Prostate gland (tissue), 2 donors: ENCODE results near the gene CATSPERZ. TPM values are rescaled to one million over a fixed set of nuclear protein-coding genes. Genes with fewer than 3 reads are reported as not detected.
"Not testable (repeated sequence)": the region's sequence is repeated elsewhere in the genome, so short reads cannot be mapped to it uniquely, and the experiment has no call there.

Experiments used
- DNase-seq: peaks from one replicate; pipeline ENCODE4 v3.0.0-alpha.2; 2019; ENCODE audit warnings: low spot score
- H3K27ac ChIP-seq, 2 donors: fragments of 200-600 bp; sonication (generic); 2 replicates each; pipeline ENCODE4 v1.5.1; 2017 to 2019
- H3K27me3 ChIP-seq: fragments of 200-600 bp; sonication (generic); replicated peaks from 2 replicates; pipeline ENCODE4 v1.5.1; 2019; ENCODE audit not compliant: insufficient read depth
- H3K36me3 ChIP-seq, 2 donors: fragments of 200-600 bp; sonication (generic); 1 replicate in 1 of 2; 2 replicates in 1 of 2; pipeline versions ENCODE4 v1.5.1 to v1.8.1; 2017 to 2019
- H3K4me1 ChIP-seq: fragments of 200-600 bp; sonication (generic); replicated peaks from 2 replicates; pipeline ENCODE4 v1.5.1; 2019
- H3K4me3 ChIP-seq, 2 donors: fragments of 200-600 bp; sonication (generic); 2 replicates each; pipeline ENCODE4 v1.5.1; 2017 to 2019
- H3K9me3 ChIP-seq: fragments of 200-600 bp; sonication (generic); 2 replicates; pipeline ENCODE4 v1.5.1; 2017
- POLR2A ChIP-seq: fragments of 450-650 bp; IDR thresholded peaks from one replicate; pipeline ENCODE4 v1.6.1; 2016; ENCODE audit warnings: antibody characterized with exemption, mild to moderate bottlenecking
- POLR2AphosphoS5 ChIP-seq: sonication (generic); formaldehyde crosslinking; IDR thresholded peaks from one replicate; pipeline ENCODE4 v1.6.1; 2017; ENCODE audit warnings: antibody characterized with exemption
- WGBS: methylation state at CpG from one replicate; pipeline ENCODE4 v1.1.5; 2018; 5-methylcytosine and 5-hydroxymethylcytosine counted together
- intact Hi-C: fragments of 100-400 bp; cut with DNase I; formaldehyde crosslinking; loops from one replicate; pipeline ENCODE4 v1.14.2; 2022
- total RNA-seq, 2 donors: library from RNA; depleted of rRNA; stranded (reverse); fragments of >200 nt; gene quantifications; one replicate each; pipeline ENCODE4 v1.1.0, GENCODE V29; 2016
- TF ChIP-seq, protein P1 (sequence below), 4 experiments: fragments of 200-600 bp in 2 of 4; fragments of 450-650 bp in 2 of 4; sonication (generic) in 2 of 4; IDR thresholded peaks; 1 replicate in 3 of 4; 2 replicates in 1 of 4; pipeline ENCODE4 v1.5.1; 2016 to 2019; ENCODE audit warnings: antibody characterized with exemption in 4 of 4, mild to moderate bottlenecking in 2 of 4, moderate library complexity in 2 of 4

CATSPERZ gene
- total RNA-seq, 2 donors from 2014 or later: 44.3 TPM; not detected in 1

DNA sequence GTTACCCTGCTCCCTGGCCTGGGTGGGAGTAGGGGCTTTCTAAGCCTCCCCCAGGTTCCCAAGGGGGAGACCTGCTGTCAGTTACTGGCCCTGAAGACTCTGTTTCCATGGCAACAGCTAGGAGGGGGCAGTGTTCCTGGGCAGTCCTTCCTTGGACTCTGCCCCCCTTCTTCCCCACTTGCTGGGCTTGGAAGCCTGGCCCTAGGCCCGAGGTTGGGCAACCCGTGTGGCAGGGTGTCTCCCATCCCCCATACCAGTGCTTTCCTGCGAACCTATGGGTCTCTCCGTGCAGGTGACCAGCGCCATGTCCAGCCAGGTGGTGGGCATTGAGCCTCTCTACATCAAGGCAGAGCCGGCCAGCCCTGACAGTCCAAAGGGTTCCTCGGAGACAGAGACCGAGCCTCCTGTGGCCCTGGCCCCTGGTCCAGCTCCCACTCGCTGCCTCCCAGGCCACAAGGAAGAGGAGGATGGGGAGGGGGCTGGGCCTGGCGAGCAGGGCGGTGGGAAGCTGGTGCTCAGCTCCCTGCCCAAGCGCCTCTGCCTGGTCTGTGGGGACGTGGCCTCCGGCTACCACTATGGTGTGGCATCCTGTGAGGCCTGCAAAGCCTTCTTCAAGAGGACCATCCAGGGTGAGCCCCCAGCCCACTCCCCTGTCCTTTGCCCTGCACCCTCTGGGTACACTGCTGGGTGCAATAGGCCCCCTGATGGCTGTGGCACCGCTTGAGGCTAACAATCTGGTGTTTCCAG lies 6.9 kb downstream of the CATSPERZ start:
- 73% methylated on average over 15 of the region's 15 CpGs for WGBS
- Histone ChIP-seq H3K27ac (peak overlapping the region; percentile 75 to 78), H3K4me1 (peaks cover 2% of the 10 kb centered on the region), H3K27me3 (no peaks in the 10 kb centered on the region), H3K36me3 (no peaks in the 10 kb centered on the region), H3K4me3 (peak overlapping the region; percentile 53 to 69), H3K9me3 (no peaks in the 10 kb centered on the region)
- intact Hi-C loops: no loop called here
- no peak for DNase-seq
- TF ChIP-seq POLR2A: no peak
- TF ChIP-seq POLR2AphosphoS5: no peak
- TF ChIP-seq, protein P1, sequence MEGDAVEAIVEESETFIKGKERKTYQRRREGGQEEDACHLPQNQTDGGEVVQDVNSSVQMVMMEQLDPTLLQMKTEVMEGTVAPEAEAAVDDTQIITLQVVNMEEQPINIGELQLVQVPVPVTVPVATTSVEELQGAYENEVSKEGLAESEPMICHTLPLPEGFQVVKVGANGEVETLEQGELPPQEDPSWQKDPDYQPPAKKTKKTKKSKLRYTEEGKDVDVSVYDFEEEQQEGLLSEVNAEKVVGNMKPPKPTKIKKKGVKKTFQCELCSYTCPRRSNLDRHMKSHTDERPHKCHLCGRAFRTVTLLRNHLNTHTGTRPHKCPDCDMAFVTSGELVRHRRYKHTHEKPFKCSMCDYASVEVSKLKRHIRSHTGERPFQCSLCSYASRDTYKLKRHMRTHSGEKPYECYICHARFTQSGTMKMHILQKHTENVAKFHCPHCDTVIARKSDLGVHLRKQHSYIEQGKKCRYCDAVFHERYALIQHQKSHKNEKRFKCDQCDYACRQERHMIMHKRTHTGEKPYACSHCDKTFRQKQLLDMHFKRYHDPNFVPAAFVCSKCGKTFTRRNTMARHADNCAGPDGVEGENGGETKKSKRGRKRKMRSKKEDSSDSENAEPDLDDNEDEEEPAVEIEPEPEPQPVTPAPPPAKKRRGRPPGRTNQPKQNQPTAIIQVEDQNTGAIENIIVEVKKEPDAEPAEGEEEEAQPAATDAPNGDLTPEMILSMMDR (IDR thresholded peaks at IDR 0.05): no peak

DNA sequence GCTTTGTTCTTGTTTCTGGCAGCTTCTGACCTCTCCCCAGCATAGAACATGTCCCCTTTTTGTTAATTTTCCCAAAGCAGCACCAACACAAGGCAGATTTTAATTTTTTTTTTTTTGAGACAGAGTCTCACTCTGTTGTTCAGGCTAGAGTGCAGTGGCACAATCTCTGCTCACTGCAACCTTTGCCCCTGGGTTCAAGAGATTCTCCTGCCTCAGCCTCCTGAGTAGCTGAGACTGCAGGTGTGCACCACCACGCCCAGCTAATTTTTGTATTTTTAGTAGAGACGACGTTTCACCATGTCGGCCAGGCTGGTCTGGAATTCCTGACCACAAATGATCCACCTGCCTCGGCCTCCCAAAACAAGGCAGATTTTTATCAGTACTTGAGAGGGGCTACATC lies 7.6 kb downstream of the CATSPERZ start:
- WGBS: 80% methylated on average over 5 of the region's 5 CpGs
- DNase-seq, intact Hi-C loops: not testable (repeated sequence)

DNA sequence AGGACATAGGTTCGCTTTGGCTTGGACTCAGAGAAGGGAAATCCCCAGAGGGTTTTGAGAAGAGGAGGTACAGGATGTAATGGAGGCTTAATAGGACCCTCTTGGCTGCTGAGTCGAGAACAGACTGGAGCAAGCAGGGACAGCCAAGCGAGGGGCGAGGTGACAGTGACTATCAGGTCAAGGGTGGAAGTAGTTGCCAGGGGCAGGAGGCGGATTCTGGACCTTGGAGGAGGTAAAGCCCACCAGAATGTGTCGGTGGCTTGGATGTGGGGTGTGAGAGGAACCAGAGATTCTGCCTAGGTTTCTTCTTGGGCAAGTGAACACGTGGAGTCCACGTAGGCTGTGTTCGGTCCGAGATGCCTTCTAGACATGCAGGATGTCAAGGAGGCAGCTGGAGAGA lies 12.8 kb downstream of the CATSPERZ start:
- no peaks in the 10 kb centered on the region for H3K4me1 ChIP-seq
- DNase-seq: no peak
- no peak overlapping the region for H3K4me3 ChIP-seq
- intact Hi-C loops: no loop called here
- H3K36me3 ChIP-seq: no peaks in the 10 kb centered on the region
- WGBS: 85% methylated on average over 10 of the region's 10 CpGs
- TF ChIP-seq, protein P1 (IDR thresholded peaks at IDR 0.05): no peak
- TF ChIP-seq POLR2AphosphoS5 (no peak), POLR2A (no peak)
- no peaks in the 10 kb centered on the region for H3K27me3 ChIP-seq
- no peaks in the 10 kb centered on the region for H3K9me3 ChIP-seq
- H3K27ac ChIP-seq: no peak overlapping the region

More for the DNA sequence above, 7.6 kb downstream of the CATSPERZ start:
- H3K9me3 ChIP-seq, H3K27me3 ChIP-seq, H3K4me1 ChIP-seq, H3K27ac ChIP-seq, H3K36me3 ChIP-seq, H3K4me3 ChIP-seq: not testable (repeated sequence)

DNA sequence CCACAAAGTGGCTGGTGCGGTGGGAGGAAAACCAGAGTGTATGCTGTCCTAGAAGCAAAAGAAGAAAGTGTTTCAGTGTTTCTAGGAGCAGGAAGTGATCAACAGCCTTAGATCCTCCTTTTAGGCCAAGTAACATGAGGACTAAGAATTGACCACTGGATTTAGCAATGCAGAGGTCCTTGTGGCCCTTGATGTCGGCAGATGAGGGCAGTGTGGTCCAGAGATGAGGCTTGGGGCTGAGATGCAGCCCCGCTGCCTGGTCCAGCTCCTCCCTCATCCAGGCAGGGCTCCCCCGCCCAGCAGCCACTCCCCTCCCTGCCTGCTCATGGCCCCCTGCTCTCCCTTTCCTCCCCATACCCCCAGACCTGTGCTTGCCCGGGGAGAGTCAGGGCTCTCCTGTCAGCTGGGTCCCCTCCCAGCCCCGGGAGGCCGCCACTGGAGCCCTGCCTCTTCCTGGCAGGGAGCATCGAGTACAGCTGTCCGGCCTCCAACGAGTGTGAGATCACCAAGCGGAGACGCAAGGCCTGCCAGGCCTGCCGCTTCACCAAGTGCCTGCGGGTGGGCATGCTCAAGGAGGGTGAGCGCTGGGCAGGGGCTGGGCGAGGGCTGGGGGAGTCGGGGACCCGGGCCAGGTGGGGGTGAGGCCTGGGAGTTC lies 13.5 kb downstream of the CATSPERZ start:
- intact Hi-C loops: no loop called here
- peak overlapping the region; percentile 17 to 27 for H3K27ac ChIP-seq
- no peak for DNase-seq
- no peaks in the 10 kb centered on the region for H3K4me1 ChIP-seq
- no peaks in the 10 kb centered on the region for H3K27me3 ChIP-seq
- H3K36me3 ChIP-seq: no peaks in the 10 kb centered on the region
- TF ChIP-seq POLR2AphosphoS5 (no peak), POLR2A (no peak)
- TF ChIP-seq, protein P1 (IDR thresholded peaks at IDR 0.05): no peak
- WGBS: 61% methylated on average over 18 of the region's 18 CpGs
- no peaks in the 10 kb centered on the region for H3K9me3 ChIP-seq
- no peak overlapping the region for H3K4me3 ChIP-seq

DNA sequence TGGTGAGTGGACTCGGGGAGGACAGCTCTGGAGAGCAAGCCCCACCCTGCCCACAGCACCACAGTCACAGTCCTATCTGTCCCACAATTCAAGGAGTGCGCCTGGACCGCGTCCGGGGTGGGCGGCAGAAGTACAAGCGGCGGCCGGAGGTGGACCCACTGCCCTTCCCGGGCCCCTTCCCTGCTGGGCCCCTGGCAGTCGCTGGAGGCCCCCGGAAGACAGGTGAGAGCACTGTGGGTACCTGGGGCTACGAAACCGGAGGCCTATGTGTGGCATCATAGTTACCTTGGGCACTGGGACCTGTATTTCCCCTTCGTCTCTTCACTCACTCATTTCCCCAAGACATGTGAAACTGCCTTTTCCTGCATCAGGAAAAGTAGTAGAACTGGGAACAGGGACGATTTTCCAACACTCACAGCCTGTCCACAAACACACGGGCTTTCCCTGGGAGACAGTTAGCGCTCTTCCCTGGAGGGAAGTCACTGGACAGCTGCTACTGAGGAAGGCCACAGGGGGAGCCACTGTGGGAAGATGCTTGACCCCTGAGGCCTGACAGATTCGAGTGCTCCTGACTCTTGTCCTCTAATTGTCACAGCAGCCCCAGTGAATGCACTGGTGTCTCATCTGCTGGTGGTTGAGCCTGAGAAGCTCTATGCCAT lies 14.1 kb downstream of the CATSPERZ start:
- H3K27ac ChIP-seq: peak overlapping the region; percentile 17 to 27
- no peak overlapping the region for H3K4me3 ChIP-seq
- no peak for DNase-seq
- intact Hi-C loops: no loop called here
- H3K36me3 ChIP-seq: no peaks in the 10 kb centered on the region
- no peaks in the 10 kb centered on the region for H3K27me3 ChIP-seq
- no peaks in the 10 kb centered on the region for H3K4me1 ChIP-seq
- TF ChIP-seq, protein P1 (IDR thresholded peaks at IDR 0.05): no peak
- TF ChIP-seq POLR2AphosphoS5 (no peak), POLR2A (no peak)
- no peaks in the 10 kb centered on the region for H3K9me3 ChIP-seq
- 79% methylated on average over 19 of the region's 19 CpGs for WGBS
